GM18499 (cell line): ENCODE measurements around the gene FOXL2.
"Not testable (repeated sequence)": the region's sequence is repeated elsewhere in the genome, so short reads cannot be mapped to it uniquely, and the experiment has no call there.

Experiments
- ATAC-seq: cut with Tn5 transposase; IDR thresholded peaks from one replicate; pipeline ENCODE4 v1.9.1; 2021; ENCODE audit warnings: moderate number of reproducible peaks; ENCODE audit not compliant: insufficient read depth, unreplicated experiment

FOXL2 gene

DNA sequence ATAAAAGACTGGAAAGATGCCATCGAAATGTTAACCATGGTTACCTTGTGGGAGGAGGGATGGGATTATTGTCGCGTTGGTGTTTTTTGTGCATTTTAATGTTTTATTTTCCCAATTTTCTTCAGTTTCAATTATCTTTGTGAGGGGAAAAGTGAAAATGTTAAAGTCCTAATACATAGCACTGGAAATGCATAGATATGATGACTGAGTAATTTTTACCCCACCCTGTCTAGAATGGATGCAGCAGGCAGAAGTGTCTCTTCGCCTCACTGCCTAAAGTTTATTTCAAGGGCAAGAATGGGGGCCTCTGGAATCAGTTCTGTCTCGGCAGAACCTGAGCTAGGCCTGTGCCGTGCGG is 11.5 kb downstream of the FOXL2 start:
- ATAC-seq = no peak

DNA sequence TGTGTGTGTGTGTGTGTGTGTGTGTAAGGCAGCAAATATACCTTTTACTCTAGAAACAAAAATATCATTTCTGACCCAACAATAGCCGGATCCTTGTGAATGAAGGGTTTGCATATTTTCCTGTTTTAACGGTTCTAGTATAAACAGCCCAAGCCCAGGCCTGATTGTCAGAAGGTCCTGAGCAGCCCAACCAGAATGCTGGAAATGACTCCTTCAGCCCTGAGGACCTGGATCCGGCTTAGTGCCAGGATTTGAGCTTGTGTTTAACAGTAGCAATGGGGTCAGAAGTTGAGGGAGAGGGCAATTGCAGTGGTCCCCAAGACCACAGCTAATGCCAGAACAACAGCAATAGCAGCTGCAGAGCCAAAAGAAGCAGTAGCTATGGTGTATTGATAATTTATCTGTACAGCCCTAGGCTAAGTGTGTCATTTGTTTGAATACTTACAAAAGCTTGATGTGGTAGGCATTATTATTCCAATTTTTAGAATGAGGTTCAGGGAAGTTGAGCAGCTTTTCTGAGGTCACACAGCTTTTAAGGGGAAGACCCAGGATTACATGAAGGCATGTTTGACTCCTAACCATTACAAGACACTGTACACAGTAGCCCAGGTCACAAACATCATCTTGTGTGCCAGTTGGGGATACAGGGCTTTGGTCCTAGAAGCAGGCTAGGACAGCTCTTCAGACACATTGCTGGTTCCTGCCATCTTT is 12.8 kb downstream of the FOXL2 start:
- ATAC-seq = no peak

DNA sequence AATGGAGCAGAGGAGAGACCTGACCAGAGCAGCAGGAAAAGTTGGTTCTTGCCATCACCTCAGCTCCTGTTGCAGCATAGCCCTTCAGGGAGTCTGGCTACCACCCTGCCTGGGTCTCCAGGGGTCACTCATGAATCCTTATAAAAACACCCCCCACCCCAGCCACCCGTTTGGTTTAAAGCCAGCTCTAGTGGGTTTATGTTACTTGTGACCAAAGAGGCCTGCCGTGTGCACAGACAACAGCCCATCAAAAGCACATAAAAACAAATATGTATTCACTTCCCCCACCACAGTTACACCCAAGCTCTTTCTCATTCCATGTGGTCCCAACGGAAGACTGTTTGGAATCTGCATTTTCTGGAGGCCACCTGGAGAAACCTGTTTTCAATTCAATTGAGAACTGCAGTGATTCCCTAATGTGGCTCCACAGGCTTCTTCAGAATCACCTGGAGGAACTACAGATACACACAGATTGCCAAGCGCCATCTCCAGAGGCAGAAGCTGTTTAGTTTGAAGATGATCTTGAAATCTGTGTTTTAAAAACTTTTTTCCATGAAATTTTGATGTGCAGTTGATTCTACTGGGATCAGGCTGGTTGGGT is 13.8 kb downstream of the FOXL2 start:
- ATAC-seq = no peak

DNA sequence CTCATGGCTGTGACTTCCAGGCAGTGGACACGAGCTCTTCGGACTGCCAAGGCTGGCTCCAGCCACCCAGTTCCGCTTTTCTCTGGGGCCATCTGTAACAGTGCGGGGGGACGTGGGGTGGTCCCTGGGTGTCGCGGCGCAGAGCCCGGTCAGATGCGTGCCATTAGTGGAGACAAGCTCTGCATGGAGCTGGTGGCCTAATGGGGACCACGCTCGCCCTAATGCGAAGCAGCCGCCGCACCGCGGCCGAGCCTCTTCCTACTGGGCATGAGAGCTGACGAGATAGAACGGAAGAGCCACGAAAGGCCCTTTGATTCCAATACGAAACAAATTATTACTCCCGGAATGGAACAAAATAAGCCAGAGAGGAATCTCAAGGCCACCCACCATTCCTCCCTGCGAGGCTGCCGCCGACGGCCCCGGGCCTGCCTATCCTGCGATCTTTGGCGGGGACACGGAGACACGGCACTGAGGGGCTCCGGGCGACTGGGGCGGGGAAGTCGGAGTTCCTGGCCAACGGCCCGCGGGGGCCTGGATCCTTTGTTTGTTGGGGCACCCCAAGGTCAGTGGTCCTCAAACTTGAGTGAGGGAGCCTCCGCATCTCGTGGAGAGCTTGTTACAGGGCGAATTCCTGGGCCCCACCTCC is 18.1 kb downstream of the FOXL2 start:
- no peak for ATAC-seq

DNA sequence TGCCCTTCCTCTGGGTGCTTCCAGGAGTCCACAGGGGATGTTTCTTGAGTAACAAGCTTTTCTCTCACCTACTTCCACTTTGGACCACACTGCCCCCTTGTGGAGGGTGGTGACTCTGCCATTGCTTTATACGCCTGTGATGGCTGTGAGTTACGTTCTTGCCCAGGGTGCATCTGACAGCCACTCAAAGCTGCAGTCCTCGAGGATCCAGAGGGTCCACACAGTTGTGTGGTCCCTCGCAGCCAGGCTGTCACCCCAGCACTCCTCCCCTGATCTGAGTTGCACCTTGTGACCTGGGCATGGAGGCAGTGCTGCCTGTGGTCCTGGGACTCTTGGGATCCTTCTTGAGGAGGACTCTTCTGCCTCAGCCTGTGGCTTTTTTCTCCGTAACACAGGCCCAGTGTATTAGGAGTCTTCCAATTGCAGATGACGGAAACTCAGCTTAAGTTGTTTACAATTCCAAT is 23.4 kb downstream of the FOXL2 start:
- peak; percentile 55 for ATAC-seq

DNA sequence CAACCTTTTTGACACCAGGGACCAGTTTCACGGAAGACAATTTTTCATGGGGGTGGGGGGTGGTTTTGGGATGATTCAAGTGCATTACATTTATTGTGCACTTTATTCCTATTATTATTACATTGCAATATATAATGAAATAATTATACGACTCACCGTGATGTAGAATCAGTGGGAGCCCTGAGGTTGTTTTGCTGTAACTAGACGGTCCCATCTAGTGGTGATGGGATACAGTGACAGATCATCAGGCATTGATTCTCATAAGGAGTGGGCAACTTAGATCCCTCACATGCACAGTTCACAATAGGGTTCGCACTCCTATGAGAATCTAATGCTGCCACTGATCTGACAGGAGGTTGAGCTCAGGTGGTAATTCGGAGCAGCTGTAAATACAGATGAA is 24.5 kb downstream of the FOXL2 start:
- ATAC-seq = not testable (repeated sequence)

DNA sequence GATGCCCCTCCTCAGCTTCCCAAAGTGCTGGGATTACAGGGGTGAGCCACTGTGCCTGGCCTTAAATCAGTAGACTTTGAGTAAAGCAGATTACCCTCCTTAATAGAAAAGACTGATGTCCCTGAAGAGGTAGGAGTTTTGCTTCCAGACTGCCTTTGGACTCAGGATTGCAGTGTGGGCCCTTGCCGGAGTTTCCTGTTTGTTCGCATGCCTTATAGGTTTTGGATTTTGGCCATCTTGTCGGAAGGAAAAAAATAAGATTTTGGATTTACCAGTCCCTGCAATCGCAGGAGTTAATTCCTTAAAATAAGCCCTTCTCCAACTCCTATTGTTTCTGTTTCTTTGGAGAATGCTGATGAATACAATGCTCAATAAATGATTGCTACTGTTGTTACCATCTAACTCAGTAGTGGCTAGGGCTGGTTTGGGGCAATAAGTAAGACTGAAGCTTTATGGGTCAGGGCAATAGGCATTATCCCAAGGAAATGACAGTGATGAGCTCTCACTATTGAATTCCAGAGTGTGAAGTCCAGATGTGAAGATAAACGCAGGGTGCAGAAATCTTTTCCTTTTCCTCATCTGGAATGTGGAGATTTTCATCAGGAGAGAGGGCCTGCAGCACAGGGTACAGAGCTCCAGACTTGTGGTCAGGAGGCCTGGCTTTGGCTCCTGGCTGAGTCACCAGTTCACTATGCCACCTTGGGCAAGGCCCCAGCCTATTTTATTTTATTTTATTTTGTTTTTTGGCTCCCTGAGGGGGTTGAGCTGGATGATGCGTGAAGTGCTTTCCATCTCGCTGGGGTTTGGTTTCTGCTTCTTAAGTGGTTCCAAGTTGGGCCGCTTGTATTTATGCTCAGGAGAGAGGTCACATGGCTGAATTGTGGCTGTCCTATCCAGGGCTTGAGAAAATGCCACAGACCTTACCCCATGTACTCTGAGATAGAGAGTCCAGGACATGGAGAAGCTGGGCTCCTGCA is 25.3 kb downstream of the FOXL2 start:
- ATAC-seq = no peak

DNA sequence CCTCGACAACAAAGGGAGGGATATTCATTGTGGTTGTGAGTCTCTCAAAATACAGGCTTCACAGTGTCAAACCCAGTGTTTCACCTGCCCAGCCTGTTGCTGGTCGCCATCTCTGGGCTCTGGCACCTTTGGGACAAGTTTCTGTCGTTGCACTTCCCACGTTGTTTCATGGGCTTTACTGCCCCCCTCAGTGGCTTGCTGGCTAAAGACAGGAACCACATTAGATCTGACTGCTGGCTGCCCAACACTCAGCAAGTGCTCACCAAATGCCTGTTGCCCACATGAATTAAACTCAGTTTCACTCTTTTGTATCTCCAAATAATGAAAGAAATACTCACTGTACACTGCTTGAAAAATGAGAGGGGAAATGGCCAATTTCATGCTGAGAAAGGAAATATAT is 27.6 kb downstream of the FOXL2 start:
- ATAC-seq = no peak

DNA sequence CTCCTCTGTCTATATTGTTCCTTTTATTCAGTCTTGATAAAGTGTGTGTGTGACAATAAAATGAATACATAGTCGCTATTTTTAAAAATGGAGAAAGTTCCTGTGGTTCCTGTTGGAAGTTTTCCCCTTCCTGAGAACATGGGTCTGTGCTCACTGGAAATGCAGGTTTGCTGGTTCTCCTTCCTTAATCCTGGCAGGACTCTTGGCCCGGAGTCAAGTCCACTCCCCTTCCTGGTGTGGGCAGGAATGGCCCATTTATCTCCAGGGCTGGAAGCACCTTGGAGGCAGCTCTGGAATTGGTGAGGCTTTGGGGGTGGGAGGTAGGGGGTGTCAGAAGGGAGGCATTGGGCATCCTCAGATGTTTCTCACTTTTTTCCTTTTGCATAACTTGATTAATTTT is 30.1 kb downstream of the FOXL2 start:
- ATAC-seq = no peak

DNA sequence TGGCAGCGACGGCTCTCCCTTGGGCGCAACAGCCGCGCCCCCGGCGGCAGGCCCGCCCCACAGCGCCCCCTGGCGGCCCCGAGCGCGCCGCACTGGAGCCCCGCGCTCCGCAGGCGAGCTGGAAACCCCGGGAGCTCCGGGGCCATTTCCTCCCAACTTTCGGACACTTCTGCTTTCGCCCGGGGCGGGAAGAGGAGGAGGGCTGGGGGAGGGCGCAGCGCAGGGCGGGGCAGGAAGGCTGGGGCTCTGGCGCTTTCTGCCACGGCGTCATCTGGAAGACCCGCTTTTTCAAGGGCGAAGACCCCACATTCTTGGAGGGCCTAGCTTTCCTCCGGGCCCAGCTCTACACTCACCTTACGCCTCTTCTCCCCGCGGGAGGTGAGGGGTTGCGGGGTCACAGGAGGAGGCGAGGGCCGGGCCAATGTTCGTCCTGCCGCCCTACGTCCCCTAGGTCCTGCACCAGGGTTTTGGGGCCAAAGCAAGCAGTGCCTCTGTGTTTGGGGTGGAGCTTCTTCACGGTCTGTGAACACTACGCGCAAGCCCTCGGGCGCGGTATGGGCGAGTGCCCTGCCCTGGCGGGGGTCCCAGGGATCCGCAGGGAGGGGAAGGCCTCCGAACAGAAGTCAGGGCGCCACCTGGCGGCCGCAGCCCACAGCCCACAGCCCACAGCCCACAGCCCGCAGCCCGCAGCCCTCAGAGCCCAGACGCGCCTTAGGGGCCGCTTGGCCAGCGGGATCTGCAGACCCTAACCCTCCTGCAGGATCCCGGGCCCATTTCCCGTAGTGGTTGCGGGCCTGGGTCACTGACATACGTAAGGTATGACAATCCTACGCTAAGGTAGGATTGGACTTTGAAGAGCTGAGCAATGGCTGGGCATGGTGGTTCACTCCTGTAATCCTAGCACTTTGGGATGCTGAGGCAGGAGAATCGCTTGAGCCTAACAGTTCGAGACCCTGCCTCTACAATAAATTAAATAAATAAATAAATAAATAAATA is 31.1 kb downstream of the FOXL2 start:
- peak; percentile 50 for ATAC-seq

DNA sequence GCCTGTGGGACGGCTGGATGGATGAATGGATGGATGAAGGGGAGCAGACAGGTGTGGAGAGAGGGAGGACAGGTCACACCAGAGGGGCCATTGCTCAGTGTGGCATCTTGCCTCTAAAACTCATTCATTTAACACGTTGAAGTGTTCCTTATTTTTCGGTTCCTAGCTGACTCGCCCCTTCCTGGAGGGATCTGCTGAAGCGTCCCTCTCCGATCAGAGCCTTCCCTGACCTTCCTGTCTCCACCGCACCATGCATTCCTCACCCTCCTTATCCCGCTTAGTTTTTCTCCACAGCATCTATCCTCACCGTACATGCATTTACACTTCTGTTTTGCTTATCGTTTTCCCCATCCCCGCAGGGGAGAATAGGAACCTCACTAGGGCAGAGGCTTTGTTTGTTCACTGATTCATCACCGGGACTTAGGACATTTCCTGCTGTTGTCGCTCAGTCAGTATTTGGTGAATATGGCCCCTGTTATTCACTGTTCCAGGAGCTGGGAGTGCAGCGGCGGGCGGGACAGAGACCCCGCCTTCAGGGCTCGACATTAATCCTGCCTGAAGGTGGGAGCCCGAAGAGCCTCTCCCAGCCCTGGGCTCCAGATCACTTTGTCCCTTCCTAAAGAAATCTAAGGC is 32.0 kb downstream of the FOXL2 start:
- ATAC-seq = peak; percentile 15

DNA sequence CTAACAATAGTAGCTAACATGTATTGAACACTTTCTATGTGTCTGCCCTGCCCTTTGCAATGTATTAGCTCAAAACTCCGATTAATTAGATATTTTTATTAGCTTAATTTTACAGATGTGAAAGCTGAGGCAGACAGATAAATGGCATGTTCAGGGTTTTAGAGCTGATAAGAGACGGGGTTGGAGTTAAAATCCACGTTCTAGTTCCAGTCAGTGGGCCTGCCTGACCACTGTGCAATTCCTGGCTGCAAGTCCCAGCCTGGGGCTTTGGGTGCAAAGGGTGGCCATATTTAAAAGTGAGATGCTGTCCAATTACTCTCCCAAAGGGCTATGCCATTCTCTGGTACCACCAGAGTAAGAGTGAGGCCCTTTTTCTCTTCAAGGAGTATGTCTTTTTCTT is 33.2 kb downstream of the FOXL2 start:
- ATAC-seq = no peak

DNA sequence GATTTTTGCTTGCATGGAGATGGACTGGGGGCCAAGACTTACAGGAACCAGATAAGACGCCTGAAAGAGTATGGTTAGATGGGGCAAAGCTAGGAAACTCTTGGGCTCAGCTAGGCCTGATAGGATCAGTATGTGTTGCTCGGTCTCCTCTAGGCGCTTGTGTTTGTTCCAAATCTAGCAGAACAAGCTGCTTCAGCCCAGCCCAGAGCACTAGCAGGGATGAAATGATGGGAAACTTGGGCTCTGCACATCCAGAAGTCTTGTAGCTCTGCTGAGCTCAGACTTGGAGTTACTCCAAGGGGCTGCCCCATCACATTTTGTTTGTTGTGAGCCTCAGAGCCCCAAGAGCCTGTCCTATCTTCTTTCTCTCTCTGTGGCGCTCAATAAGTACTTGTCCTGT is 34.7 kb downstream of the FOXL2 start:
- no peak for ATAC-seq

DNA sequence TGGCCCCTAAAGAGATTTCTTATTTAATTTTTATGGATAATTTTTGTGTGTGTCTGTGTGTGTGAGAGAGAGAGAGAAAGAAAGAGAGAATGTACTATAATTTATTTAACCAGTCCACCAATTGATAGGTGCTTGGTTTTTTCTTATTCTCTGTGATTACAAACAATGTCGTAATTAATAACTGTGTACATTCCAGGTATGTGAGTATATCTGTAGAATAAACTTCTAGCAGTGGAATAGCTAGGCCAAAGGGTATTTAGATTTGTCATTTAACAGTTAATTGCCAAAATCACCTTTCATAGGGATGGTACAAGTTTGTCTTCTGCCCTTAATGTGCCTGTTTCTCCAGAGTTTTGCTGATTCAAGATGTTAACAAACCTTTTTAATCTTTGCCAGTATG is 35.3 kb downstream of the FOXL2 start:
- no peak for ATAC-seq

DNA sequence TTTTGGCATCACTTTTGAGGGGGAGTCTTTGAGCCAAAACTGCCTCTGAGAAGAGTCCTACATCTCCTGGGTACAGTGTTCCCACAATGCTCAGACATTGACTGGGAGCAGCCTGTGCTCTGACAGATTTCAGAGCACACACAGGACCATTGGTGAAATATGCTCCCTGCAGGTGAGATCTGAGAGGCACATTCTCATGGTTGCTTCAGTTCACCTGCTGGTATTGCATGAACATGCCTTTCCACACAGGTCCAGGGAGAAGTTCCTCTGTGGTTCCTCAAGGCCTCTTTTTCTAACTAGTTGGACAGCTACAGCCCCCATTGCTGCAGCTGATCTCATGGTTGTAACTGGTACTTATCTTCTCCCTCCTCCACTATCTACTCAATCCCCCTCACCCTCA is 37.0 kb downstream of the FOXL2 start:
- ATAC-seq = no peak

DNA sequence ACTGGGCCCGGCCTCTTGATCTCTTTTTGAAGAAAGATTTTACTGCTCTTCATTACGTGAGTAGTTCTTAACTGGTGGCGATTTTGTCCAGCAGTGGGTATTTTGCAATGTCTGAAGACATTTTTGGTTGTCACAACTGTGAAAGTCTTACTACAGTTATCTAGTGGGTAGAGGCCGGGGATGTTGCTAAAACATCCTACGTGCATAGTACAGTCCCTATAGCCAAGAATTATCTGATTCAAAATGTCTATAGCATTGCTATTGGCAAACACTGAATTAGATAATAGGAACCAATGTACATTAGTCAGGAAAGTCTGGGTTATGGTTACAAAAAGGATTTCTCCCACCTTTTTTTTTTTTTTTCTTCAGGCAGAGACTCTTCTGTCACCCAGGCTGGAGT is 38.1 kb downstream of the FOXL2 start:
- ATAC-seq = no peak

DNA sequence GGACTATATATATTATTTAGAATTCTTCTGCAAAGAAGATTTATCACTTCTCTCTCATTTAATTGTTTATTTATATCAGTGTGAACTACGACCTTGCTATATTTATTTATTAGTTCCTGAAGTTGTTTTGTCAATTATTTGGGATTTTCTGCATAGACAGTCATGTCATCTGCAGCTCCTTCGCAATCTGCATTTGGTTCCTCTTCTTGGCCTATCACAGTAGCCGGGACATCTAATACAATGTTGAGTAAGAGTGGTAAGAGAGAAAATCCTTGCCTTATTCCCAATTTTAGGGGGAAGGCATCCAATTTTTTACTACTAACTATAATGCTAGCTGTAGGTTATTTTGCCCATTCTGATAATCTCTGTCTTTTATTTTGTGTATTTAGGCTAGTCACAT is 39.4 kb downstream of the FOXL2 start:
- ATAC-seq = no peak

DNA sequence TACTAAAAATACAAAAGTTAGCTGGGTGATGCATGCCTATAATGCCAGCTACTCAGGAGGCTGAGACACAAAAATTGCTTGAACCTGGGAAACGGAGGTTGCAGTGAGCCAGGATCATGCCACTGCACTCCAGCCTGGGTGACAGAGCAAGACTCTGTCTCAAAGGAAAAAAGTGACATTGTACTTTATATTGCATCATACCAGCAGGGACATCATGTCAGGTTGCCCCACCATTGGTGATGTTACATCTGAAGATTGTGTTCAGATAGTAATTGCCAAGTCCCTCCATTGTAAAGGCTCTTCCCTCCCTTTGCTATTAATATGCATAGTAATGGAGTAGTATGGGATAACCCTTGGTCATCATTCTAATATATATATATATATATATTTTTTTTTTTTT is 44.8 kb downstream of the FOXL2 start:
- no peak for ATAC-seq

DNA sequence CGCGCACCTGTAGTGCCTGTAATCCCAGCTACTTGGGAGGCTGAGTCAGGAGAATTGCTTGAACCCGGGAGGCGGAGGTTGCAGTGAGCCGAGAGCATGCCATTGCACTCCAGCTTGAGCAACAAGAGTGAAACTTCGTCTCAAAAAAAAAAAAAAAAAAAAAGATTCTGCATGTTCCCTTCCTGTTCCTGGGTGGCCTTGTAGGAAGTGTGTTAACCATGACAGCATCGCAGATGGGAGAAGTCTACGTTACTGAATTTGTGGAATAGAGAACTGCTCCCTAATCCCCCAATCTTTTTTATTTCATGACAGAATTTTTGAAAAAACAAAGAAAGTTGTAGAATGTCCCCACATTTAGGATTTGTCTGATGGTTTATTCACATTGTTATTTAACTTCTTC is 45.4 kb downstream of the FOXL2 start:
- no peak for ATAC-seq
